NCI-H1105 treated with DMSO at 0.1 percent for 48 hours (cell line): Measurements from ENCODE around the gene TMEM255B.

ENCODE experiments used
- DNase-seq: peaks from one replicate; lab custom pipeline; 2025; lab: John Stamatoyannopoulos, UW

TMEM255B gene

GRCh38 chr13:113768018-113768905 lies 9.2 kb downstream of the TMEM255B start:
- no peak for DNase-seq

GRCh38 chr13:113769106-113769505 lies 10.1 kb downstream of the TMEM255B start:
- DNase-seq, result no peak

- DNase-seq, result no peak
Observed at GRCh38 chr13:113769881-113770280, 10.9 kb downstream of the TMEM255B start.

GRCh38 chr13:113770441-113770840 lies 11.4 kb downstream of the TMEM255B start:
- no peak for DNase-seq

GRCh38 chr13:113770937-113771336 lies 11.9 kb downstream of the TMEM255B start:
- no peak for DNase-seq

GRCh38 chr13:113771709-113772331 lies 12.8 kb downstream of the TMEM255B start:
- DNase-seq, result no peak

GRCh38 chr13:113774177-113775107 lies 15.4 kb downstream of the TMEM255B start:
- no peak for DNase-seq

GRCh38 chr13:113775451-113776145 lies 16.6 kb downstream of the TMEM255B start:
- no peak for DNase-seq

GRCh38 chr13:113776231-113777125 lies 17.5 kb downstream of the TMEM255B start:
- peak; percentile 75 for DNase-seq

GRCh38 chr13:113777311-113778260 lies 18.6 kb downstream of the TMEM255B start:
- no peak for DNase-seq

- no peak for DNase-seq
Observed at GRCh38 chr13:113781571-113781970, 22.5 kb downstream of the TMEM255B start.

GRCh38 chr13:113782472-113782871 lies 23.4 kb downstream of the TMEM255B start:
- no peak for DNase-seq

- DNase-seq, result no peak
Observed at GRCh38 chr13:113783200-113783881, 24.3 kb downstream of the TMEM255B start.

GRCh38 chr13:113783966-113784644 lies 25.1 kb downstream of the TMEM255B start:
- DNase-seq, result no peak

GRCh38 chr13:113784645-113785024 lies 25.6 kb downstream of the TMEM255B start:
- DNase-seq, result no peak

GRCh38 chr13:113785051-113786010 lies 26.3 kb downstream of the TMEM255B start:
- DNase-seq, result no peak

GRCh38 chr13:113786262-113786841 lies 27.3 kb downstream of the TMEM255B start:
- DNase-seq, result no peak
